ENCODE measurements around the gene CXCL11.

- TF ChIP-seq CTCF (IDR thresholded peaks at IDR 0.05): no peak
- TF ChIP-seq EZH2 (IDR thresholded peaks at IDR 0.05; ENCODE audit: borderline replicate concordance, insufficient read depth, low read depth, low read length, poor library complexity, severe bottlenecking): no peak
Measured at GRCh38 chr4:76010576-76010975, 25.3 kb downstream of the CXCL11 start.

All from B cell (primary cell).